ENCODE results near the gene SLC29A1. TPM values are rescaled to one million over a fixed set of nuclear protein-coding genes. Genes with fewer than 3 reads are reported as not detected.
A peak's percentile ranks its signal among the peaks of the same experiment; 100 is the strongest.

SLC29A1 gene
- total and polyA plus RNA-seq, 9 of the 15 experiments (the other 6 are each of a cell fraction or from before 2014, with no cell fraction given), result 18.9 to 170 (median 57.7) TPM

GRCh38 chr6:44253307-44254101 is 30.1 kb downstream of the SLC29A1 start (continued):
- TF ChIP-seq CLOCK (CRISPR knock-in tag; IDR thresholded peaks at IDR 0.05; ENCODE audit: borderline replicate concordance) (no peak), TAF9B (IDR thresholded peaks at IDR 0.05; ENCODE audit: partially characterized antibody) (no peak), CHD2 (IDR thresholded peaks at IDR 0.05; ENCODE audit: low read depth, low read length) (no peak), RNF2 (IDR thresholded peaks at IDR 0.05) (no peak), ZBED1 (IDR thresholded peaks at IDR 0.05) (0 out of 2 replicates have a peak, but pooled peaks have one; percentile 11), VEZF1 (CRISPR knock-in tag; IDR thresholded peaks at IDR 0.05) (no peak), ZNF444 (CRISPR knock-in tag; IDR thresholded peaks at IDR 0.05) (no peak), KHSRP (IDR thresholded peaks at IDR 0.05) (peak; percentile 24; the same call in 1 of the 2 replicates), FOXP4 (CRISPR knock-in tag; IDR thresholded peaks at IDR 0.05; ENCODE audit: borderline replicate concordance) (0 out of 2 replicates have a peak, but pooled peaks have one; percentile 27), TFAP4 (CRISPR knock-in tag; IDR thresholded peaks at IDR 0.05; ENCODE audit: borderline replicate concordance) (0 out of 2 replicates have a peak, but pooled peaks have one; percentile 37), THRA (IDR thresholded peaks at IDR 0.05) (no peak), MLLT1 (IDR thresholded peaks at IDR 0.05) (peak in 1 of 2 experiments; percentile 43; a peak in 1 of 4 replicates), CSDE1 (IDR thresholded peaks at IDR 0.05) (no peak)
